ENCODE data around the gene CDK5RAP1. TPM values are rescaled to one million over a fixed set of nuclear protein-coding genes. Genes with fewer than 3 reads are reported as not detected.

CDK5RAP1 gene
- total RNA-seq, 2 experiments from 2014 or later = 32.1 to 49.4 TPM

DNA sequence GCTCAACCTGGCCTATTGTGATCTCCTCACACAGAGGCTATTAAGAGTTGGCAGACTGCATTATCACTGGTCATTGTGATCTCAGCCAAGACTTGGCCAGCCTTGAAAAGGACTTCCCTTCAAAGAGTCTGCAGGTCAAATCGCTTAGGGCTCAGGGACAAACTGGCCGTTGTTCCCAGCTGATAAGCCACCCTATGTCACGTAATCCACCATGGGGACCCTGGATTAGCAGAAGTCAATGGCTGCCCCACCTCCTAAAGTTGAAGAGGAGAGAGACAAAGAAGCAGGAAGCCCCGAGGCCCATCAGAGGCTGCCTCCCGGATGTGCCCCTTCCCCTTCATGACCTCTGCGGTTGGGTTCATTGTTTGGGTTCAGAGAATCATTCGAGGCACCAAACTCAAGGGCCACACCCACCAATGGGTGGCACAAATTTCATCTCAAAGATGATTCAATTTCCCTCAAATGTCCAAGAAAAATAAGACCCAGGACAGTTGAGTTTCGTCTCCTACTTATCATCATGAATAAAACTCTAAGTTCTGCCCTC lies 61.7 kb downstream of the CDK5RAP1 start:
- Histone ChIP-seq H3K27ac (ENCODE audit: low read depth, low read length, poor library complexity, severe bottlenecking) (no peak overlapping the region), H3K36me3 (ENCODE audit: insufficient read depth, low read length) (no peaks in the 10 kb centered on the region), H4K20me1 (ENCODE audit: insufficient read depth, low read length) (no peaks in the 10 kb centered on the region), H3K4me1 (ENCODE audit: insufficient read depth, low read length, poor library complexity, severe bottlenecking) (peaks cover 11% of the 10 kb centered on the region), H3K9me3 (ENCODE audit: low read length) (no peaks in the 10 kb centered on the region), H3K4me2 (ENCODE audit: low read length) (no peak overlapping the region), H2AFZ (ENCODE audit: low read length) (no peak overlapping the region), H3K4me3 (ENCODE audit: low read depth, low read length, poor library complexity, severe bottlenecking) (no peak overlapping the region), H3K79me2 (ENCODE audit: insufficient read depth, low read depth, low read length) (no peaks in the 10 kb centered on the region), H3K9me2 (ENCODE audit: insufficient read depth, low read length) (no peaks in the 10 kb centered on the region)
- intact Hi-C loops (cut with micrococcal nuclease; ENCODE audit: unreplicated experiment) = no loop called here
- no peak for TF ChIP-seq CTCF (conservative IDR thresholded peaks at IDR 0.05; ENCODE audit: low read length)
- DNase-seq (ENCODE audit: low spot score) = no peak
- ChIA-PET CTCF (ENCODE audit: unreplicated experiment) (no interaction called here), POLR2A (interaction anchor here (0.5 kb wide), 1 partner anchor 50 kb away, joined by 3 read pairs; no protein-coding TSS in a partner anchor)
- BruUV-seq (replicated peaks) = no TSS peak

GRCh38 chr20:33338467-33339258 lies 62.7 kb downstream of the CDK5RAP1 start:
- BruUV-seq (replicated peaks) = no TSS peak
- Histone ChIP-seq H3K4me3 (ENCODE audit: low read depth, low read length, poor library complexity, severe bottlenecking) (no peak overlapping the region), H4K20me1 (ENCODE audit: insufficient read depth, low read length) (no peaks in the 10 kb centered on the region), H3K27ac (ENCODE audit: low read depth, low read length, poor library complexity, severe bottlenecking) (no peak overlapping the region), H3K79me2 (ENCODE audit: insufficient read depth, low read depth, low read length) (no peaks in the 10 kb centered on the region), H3K4me1 (ENCODE audit: insufficient read depth, low read length, poor library complexity, severe bottlenecking) (peaks cover 11% of the 10 kb centered on the region), H3K36me3 (ENCODE audit: insufficient read depth, low read length) (no peaks in the 10 kb centered on the region), H3K4me2 (ENCODE audit: low read length) (no peak overlapping the region), H3K9me2 (ENCODE audit: insufficient read depth, low read length) (no peaks in the 10 kb centered on the region), H2AFZ (ENCODE audit: low read length) (peak overlapping the region; percentile 55; the same call in 1 of the 2 replicates), H3K9me3 (ENCODE audit: low read length) (no peaks in the 10 kb centered on the region)
- intact Hi-C loops (cut with micrococcal nuclease; ENCODE audit: unreplicated experiment) = no loop called here
- ChIA-PET POLR2A (interaction anchor here (0.5 kb wide), 1 partner anchor 51 kb away, joined by 3 read pairs; no protein-coding TSS in a partner anchor), CTCF (ENCODE audit: unreplicated experiment) (no interaction called here)
- no peak for DNase-seq (ENCODE audit: low spot score)
- TF ChIP-seq CTCF (conservative IDR thresholded peaks at IDR 0.05; ENCODE audit: low read length) = no peak
- no peak for TF ChIP-seq EZH2phosphoT487 (IDR thresholded peaks at IDR 0.05; ENCODE audit: borderline replicate concordance, low read depth, low read length)
